HUES48 (cell line): Measurements from ENCODE around the gene SLIT3.
A peak's percentile ranks its signal among the peaks of the same experiment; 100 is the strongest.

ENCODE experiments used
- H3K27ac ChIP-seq: one replicate; pipeline ENCODE4 v1.7.0; 2013; ENCODE audit warnings: low read depth, low read length, inconsistent platforms
- H3K27me3 ChIP-seq: 2 replicates; pipeline ENCODE4 v1.6.1; 2013; ENCODE audit warnings: mild to moderate bottlenecking, low read length; ENCODE audit not compliant: control insufficient read depth, insufficient read depth
- H3K36me3 ChIP-seq: 2 replicates; pipeline ENCODE4 v1.6.1; 2013; ENCODE audit warnings: low read length; ENCODE audit not compliant: control insufficient read depth, insufficient read depth
- H3K4me1 ChIP-seq: 2 replicates; pipeline ENCODE4 v1.6.1; 2013; ENCODE audit warnings: mild to moderate bottlenecking, low read length; ENCODE audit not compliant: control insufficient read depth, insufficient read depth
- H3K4me3 ChIP-seq: 2 replicates; pipeline ENCODE4 v1.5.1; 2013; ENCODE audit warnings: mild to moderate bottlenecking, low read depth, low read length
- H3K9ac ChIP-seq: 2 replicates; pipeline ENCODE4 v1.6.1; 2013; ENCODE audit warnings: mild to moderate bottlenecking, low read depth, low read length, moderate library complexity
- H3K9me3 ChIP-seq: 2 replicates; pipeline ENCODE4 v1.6.1; 2013; ENCODE audit warnings: low read length; ENCODE audit not compliant: control insufficient read depth, insufficient read depth

The SLIT3 gene

GRCh38 chr5:169094586-169095409 is 206.1 kb downstream of the SLIT3 start:
- Histone ChIP-seq H3K9me3 (no peaks in the 10 kb centered on the region), H3K9ac (no peak overlapping the region), H3K4me1 (no peaks in the 10 kb centered on the region; the same call in 1 of the 2 replicates), H3K4me3 (no peak overlapping the region), H3K27ac (no peak overlapping the region), H3K27me3 (0 out of 2 replicates have a peak, but pooled peaks cover 2% of the 10 kb centered on the region), H3K36me3 (no peaks in the 10 kb centered on the region)

GRCh38 chr5:169091396-169091980 is 209.5 kb downstream of the SLIT3 start:
- Histone ChIP-seq H3K9ac (no peak overlapping the region), H3K4me3 (no peak overlapping the region), H3K27ac (no peak overlapping the region), H3K4me1 (peaks cover 26% of the 10 kb centered on the region), H3K36me3 (no peaks in the 10 kb centered on the region), H3K9me3 (no peaks in the 10 kb centered on the region), H3K27me3 (no peaks in the 10 kb centered on the region)

- no peak overlapping the region for H3K4me3 ChIP-seq
- no peaks in the 10 kb centered on the region for H3K9me3 ChIP-seq
- no peak overlapping the region for H3K9ac ChIP-seq
- no peaks in the 10 kb centered on the region for H3K36me3 ChIP-seq
- H3K4me1 ChIP-seq = peaks cover 47% of the 10 kb centered on the region
- H3K27me3 ChIP-seq = no peaks in the 10 kb centered on the region
- no peak overlapping the region for H3K27ac ChIP-seq
Measured at GRCh38 chr5:169089343-169089742, 211.6 kb downstream of the SLIT3 start.

- no peak overlapping the region for H3K9ac ChIP-seq
- H3K9me3 ChIP-seq = no peaks in the 10 kb centered on the region
- H3K4me1 ChIP-seq = peaks cover 56% of the 10 kb centered on the region
- H3K27ac ChIP-seq = peak overlapping the region; percentile 66
- H3K4me3 ChIP-seq = no peak overlapping the region
- H3K27me3 ChIP-seq = no peaks in the 10 kb centered on the region
- no peaks in the 10 kb centered on the region for H3K36me3 ChIP-seq
Measured at GRCh38 chr5:169088028-169088725, 212.8 kb downstream of the SLIT3 start.

GRCh38 chr5:169085636-169086035 is 215.3 kb downstream of the SLIT3 start:
- no peaks in the 10 kb centered on the region for H3K27me3 ChIP-seq
- no peak overlapping the region for H3K27ac ChIP-seq
- no peak overlapping the region for H3K9ac ChIP-seq
- no peak overlapping the region for H3K4me3 ChIP-seq
- no peaks in the 10 kb centered on the region for H3K9me3 ChIP-seq
- H3K36me3 ChIP-seq = no peaks in the 10 kb centered on the region
- peaks cover 65% of the 10 kb centered on the region for H3K4me1 ChIP-seq

- Histone ChIP-seq H3K27ac (no peak overlapping the region), H3K9me3 (no peaks in the 10 kb centered on the region), H3K4me1 (peaks cover 69% of the 10 kb centered on the region), H3K4me3 (no peak overlapping the region), H3K9ac (no peak overlapping the region), H3K36me3 (no peaks in the 10 kb centered on the region), H3K27me3 (no peaks in the 10 kb centered on the region)
Measured at GRCh38 chr5:169085212-169085611, 215.7 kb downstream of the SLIT3 start.

GRCh38 chr5:169084775-169085174 is 216.2 kb downstream of the SLIT3 start:
- H3K4me1 ChIP-seq = peaks cover 70% of the 10 kb centered on the region
- no peaks in the 10 kb centered on the region for H3K36me3 ChIP-seq
- no peaks in the 10 kb centered on the region for H3K27me3 ChIP-seq
- H3K9me3 ChIP-seq = no peaks in the 10 kb centered on the region
- H3K27ac ChIP-seq = peak overlapping the region; percentile 14
- H3K9ac ChIP-seq = no peak overlapping the region
- no peak overlapping the region for H3K4me3 ChIP-seq

GRCh38 chr5:169083394-169084018 is 217.4 kb downstream of the SLIT3 start:
- peaks cover 64% of the 10 kb centered on the region for H3K4me1 ChIP-seq
- no peaks in the 10 kb centered on the region for H3K36me3 ChIP-seq
- no peak overlapping the region for H3K9ac ChIP-seq
- H3K4me3 ChIP-seq = no peak overlapping the region
- H3K27ac ChIP-seq = no peak overlapping the region
- H3K9me3 ChIP-seq = no peaks in the 10 kb centered on the region
- no peaks in the 10 kb centered on the region for H3K27me3 ChIP-seq

- Histone ChIP-seq H3K27ac (peak overlapping the region; percentile 8), H3K27me3 (no peaks in the 10 kb centered on the region), H3K36me3 (no peaks in the 10 kb centered on the region), H3K9me3 (no peaks in the 10 kb centered on the region), H3K9ac (no peak overlapping the region), H3K4me1 (peaks cover 41% of the 10 kb centered on the region), H3K4me3 (no peak overlapping the region)
Measured at GRCh38 chr5:169081000-169081724, 219.8 kb downstream of the SLIT3 start.

GRCh38 chr5:169080448-169080911 is 220.5 kb downstream of the SLIT3 start:
- Histone ChIP-seq H3K4me3 (no peak overlapping the region), H3K4me1 (peaks cover 34% of the 10 kb centered on the region), H3K27me3 (no peaks in the 10 kb centered on the region), H3K27ac (no peak overlapping the region), H3K36me3 (no peaks in the 10 kb centered on the region), H3K9ac (no peak overlapping the region), H3K9me3 (no peaks in the 10 kb centered on the region)
